H9 (cell line): Measurements from ENCODE around the gene RGR. TPM values are rescaled to one million over a fixed set of nuclear protein-coding genes. Genes with fewer than 3 reads are reported as not detected.

Source experiments
- DNase-seq: peaks from one replicate; pipeline ENCODE4 v3.0.0-alpha.2; 2017
- H2AFZ ChIP-seq: one replicate; pipeline ENCODE4 v1.6.1; 2013; ENCODE audit warnings: mild to moderate bottlenecking, low read length, control low read depth, moderate library complexity
- H2AK5ac ChIP-seq: 2 replicates; pipeline ENCODE4 v1.6.1; 2013; ENCODE audit warnings: low read length, control low read depth, mixed read lengths; ENCODE audit not compliant: insufficient read length
- H2BK120ac ChIP-seq: one replicate; pipeline ENCODE4 v1.6.1; 2013; ENCODE audit warnings: low read depth, mild to moderate bottlenecking, low read length, control low read depth, inconsistent platforms; ENCODE audit not compliant: poor library complexity, severe bottlenecking
- H2BK12ac ChIP-seq: 2 replicates; pipeline ENCODE4 v1.6.1; 2013; ENCODE audit warnings: low read length, control low read depth, mixed read lengths, low read depth; ENCODE audit not compliant: insufficient read length
- H2BK15ac ChIP-seq: 2 replicates; pipeline ENCODE4 v1.6.1; 2013; ENCODE audit warnings: low read depth, low read length, control low read depth
- H2BK20ac ChIP-seq: one replicate; pipeline ENCODE4 v1.6.1; 2013; ENCODE audit warnings: low read depth, mild to moderate bottlenecking, low read length, control low read depth, inconsistent platforms; ENCODE audit not compliant: poor library complexity, severe bottlenecking
- H2BK5ac ChIP-seq: 2 replicates; pipeline ENCODE4 v1.6.1; 2013; ENCODE audit warnings: low read length, control low read depth, mixed read lengths; ENCODE audit not compliant: insufficient read length
- H3K14ac ChIP-seq: 2 replicates; pipeline ENCODE4 v1.6.1; 2013; ENCODE audit warnings: low read length, control low read depth; ENCODE audit not compliant: insufficient read depth
- H3K18ac ChIP-seq: 2 replicates; pipeline ENCODE4 v1.6.1; 2013; ENCODE audit warnings: low read depth, mild to moderate bottlenecking, mixed read lengths, low read length, control low read depth; ENCODE audit not compliant: insufficient read length
- H3K23ac ChIP-seq: 2 replicates; pipeline ENCODE4 v1.6.1; 2013; ENCODE audit warnings: low read length, control low read depth, mixed read lengths, low read depth; ENCODE audit not compliant: insufficient read length
- H3K23me2 ChIP-seq: 2 replicates; pipeline ENCODE4 v1.6.1; 2013; ENCODE audit warnings: low read depth, mild to moderate bottlenecking, mixed read lengths, low read length, control low read depth; ENCODE audit not compliant: insufficient read length, poor library complexity, severe bottlenecking
- H3K27ac ChIP-seq: 2 replicates; pipeline ENCODE4 v1.5.1; 2013; ENCODE audit warnings: low read length, control low read depth, mixed read lengths, low read depth; ENCODE audit not compliant: insufficient read length
- H3K27me3 ChIP-seq: 2 replicates; pipeline ENCODE4 v1.6.1; 2013; ENCODE audit warnings: low read length, control low read depth, inconsistent platforms; ENCODE audit not compliant: insufficient read depth
- H3K4ac ChIP-seq: 2 replicates; pipeline ENCODE4 v1.6.1; 2013; ENCODE audit warnings: low read depth, mild to moderate bottlenecking, control low read depth, inconsistent platforms, low read length, moderate library complexity
- H3K4me1 ChIP-seq: 2 replicates; pipeline ENCODE4 v1.6.1; 2013; ENCODE audit warnings: low read length, control low read depth, inconsistent platforms; ENCODE audit not compliant: insufficient read depth
- H3K4me2 ChIP-seq: 2 replicates; pipeline ENCODE4 v1.6.1; 2013; ENCODE audit warnings: low read length, control low read depth, mixed read lengths; ENCODE audit not compliant: insufficient read length, insufficient read depth
- H3K56ac ChIP-seq: 2 replicates; pipeline ENCODE4 v1.6.1; 2013; ENCODE audit warnings: low read depth, mild to moderate bottlenecking, mixed read lengths, low read length, control low read depth; ENCODE audit not compliant: insufficient read length
- H3K79me1 ChIP-seq: 2 replicates; pipeline ENCODE4 v1.6.1; 2013; ENCODE audit warnings: low read depth, mild to moderate bottlenecking, moderate library complexity, low read length, control low read depth, inconsistent platforms; ENCODE audit not compliant: insufficient read depth, poor library complexity, severe bottlenecking
- H3K79me2 ChIP-seq: 2 replicates; pipeline ENCODE4 v1.6.1; 2013; ENCODE audit warnings: low read length, control low read depth, inconsistent platforms; ENCODE audit not compliant: insufficient read depth
- H3K9ac ChIP-seq: 2 replicates; pipeline ENCODE4 v1.6.1; 2013; ENCODE audit warnings: low read length, control low read depth, mixed read lengths; ENCODE audit not compliant: insufficient read length; ENCODE audit errors: extremely low read depth
- H3K9me3 ChIP-seq: one replicate; pipeline ENCODE4 v1.6.1; 2013; ENCODE audit warnings: low read depth, low read length, inconsistent platforms; ENCODE audit not compliant: control insufficient read depth
- H3T11ph ChIP-seq: one replicate; pipeline ENCODE4 v1.6.1; 2013; ENCODE audit warnings: mild to moderate bottlenecking, low read length, control low read depth, inconsistent platforms
- H4K20me1 ChIP-seq: one replicate; pipeline ENCODE4 v1.6.1; 2013; ENCODE audit not compliant: control insufficient read depth, insufficient read length, insufficient read depth
- H4K5ac ChIP-seq: 2 replicates; pipeline ENCODE4 v1.6.1; 2013; ENCODE audit warnings: low read depth, mild to moderate bottlenecking, mixed read lengths, low read length, control low read depth; ENCODE audit not compliant: insufficient read length
- H4K8ac ChIP-seq: replicated peaks from 2 replicates; pipeline ENCODE4 v1.6.1; 2013; ENCODE audit warnings: low read length, control low read depth, mixed read lengths, low read depth; ENCODE audit not compliant: insufficient read length
- H4K91ac ChIP-seq: 2 replicates; pipeline ENCODE4 v1.6.1; 2013; ENCODE audit warnings: low read depth, mild to moderate bottlenecking, moderate library complexity, mixed read lengths, low read length, control low read depth; ENCODE audit not compliant: insufficient read length
- H3K27ac Mint-ChIP-seq, 3 experiments: 2 replicates in 2 of 3; 3 replicates in 1 of 3; pipeline ENCODE4 v1.8.0; 2020 to 2021; ENCODE audit warnings: mixed read lengths in 3 of 3, mild to moderate bottlenecking in 1 of 3, moderate library complexity in 1 of 3
- H3K27me3 Mint-ChIP-seq: 2 replicates; pipeline ENCODE4 v1.8.0; 2021; ENCODE audit warnings: low read depth, mild to moderate bottlenecking, moderate library complexity, mixed read lengths
- H3K36me3 Mint-ChIP-seq, 3 experiments: 2 replicates in 2 of 3; 3 replicates in 1 of 3; pipeline ENCODE4 v1.8.0; 2020 to 2021; ENCODE audit warnings: low read depth in 3 of 3, mixed read lengths in 3 of 3; ENCODE audit not compliant: insufficient read depth in 1 of 3
- H3K4me1 Mint-ChIP-seq, 2 experiments: 2 replicates each; pipeline ENCODE4 v1.8.0; 2020; ENCODE audit warnings: mixed read lengths in 2 of 2
- H3K4me3 Mint-ChIP-seq, 2 experiments: 2 replicates in 1 of 2; 3 replicates in 1 of 2; pipeline ENCODE4 v1.8.0; 2020 to 2021; ENCODE audit warnings: mild to moderate bottlenecking in 2 of 2, mixed read lengths in 2 of 2, moderate library complexity in 1 of 2
- H3K9me3 Mint-ChIP-seq, 2 experiments: 2 replicates in 1 of 2; 3 replicates in 1 of 2; pipeline ENCODE4 v1.8.0; 2020; ENCODE audit warnings: mild to moderate bottlenecking in 2 of 2, mixed read lengths in 2 of 2, moderate library complexity in 1 of 2
- WGBS: extraction: QIAGEN DNeasy Blood & Tissue Kit; methylation state at CpG from one replicate; pipeline ENCODE4 v1.1.7; 2013; ENCODE audit warnings: missing lambda C conversion rate, low lambda C conversion rate, mixed read lengths; ENCODE audit not compliant: insufficient read length; ENCODE audit errors: extremely low coverage; 5-methylcytosine and 5-hydroxymethylcytosine counted together
- total RNA-seq: library from RNA; stranded (reverse); gene quantifications from 2 replicates; pipeline ENCODE4 v1.2.1, GENCODE V29; 2021
- TF ChIP-seq, protein P1 (sequence below): fragments of 200-600 bp; sonication (generic); conservative IDR thresholded peaks from 3 replicates; pipeline ENCODE4 v1.8.0; 2021; ENCODE audit warnings: antibody characterized with exemption, mild to moderate bottlenecking

The RGR gene
- total RNA-seq, 1 experiment from 2014 or later, result not detected

DNA sequence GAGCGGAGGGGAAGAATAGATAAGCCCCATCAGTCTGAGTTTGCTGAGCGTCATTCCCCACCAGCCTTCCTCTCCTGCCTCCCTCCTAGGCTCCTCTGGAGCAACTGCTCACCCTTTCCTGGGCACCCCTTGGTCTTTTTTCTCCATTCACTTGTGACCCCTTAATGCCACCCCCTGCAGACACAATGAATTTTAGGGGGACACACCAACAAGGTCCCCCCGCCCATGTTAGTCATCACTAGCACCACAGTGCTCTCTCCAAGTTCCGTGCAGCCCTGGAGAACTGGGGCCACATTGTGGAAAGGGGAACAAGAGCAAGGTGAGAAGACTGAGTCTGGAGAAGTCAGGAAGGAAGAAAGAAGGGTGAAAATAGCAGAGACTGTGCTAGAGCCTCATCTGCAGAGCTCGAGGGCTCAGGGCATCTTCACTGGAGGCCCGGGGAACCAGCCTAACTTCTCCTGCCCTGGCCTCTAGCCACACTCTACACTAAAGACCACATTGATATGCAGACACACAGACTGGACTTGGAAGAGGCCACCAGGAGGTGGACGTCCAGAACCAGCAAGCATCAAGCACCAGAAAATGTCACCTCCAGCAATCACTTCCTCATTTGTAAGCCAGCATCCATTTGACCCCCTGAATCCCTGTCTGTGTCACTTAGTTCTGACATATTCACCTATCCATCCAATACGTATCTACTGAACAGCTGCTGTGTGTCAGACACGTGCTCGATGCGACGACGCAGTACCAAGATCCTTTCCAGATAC is 17.5 kb downstream of the RGR start:
- TF ChIP-seq, protein P1, sequence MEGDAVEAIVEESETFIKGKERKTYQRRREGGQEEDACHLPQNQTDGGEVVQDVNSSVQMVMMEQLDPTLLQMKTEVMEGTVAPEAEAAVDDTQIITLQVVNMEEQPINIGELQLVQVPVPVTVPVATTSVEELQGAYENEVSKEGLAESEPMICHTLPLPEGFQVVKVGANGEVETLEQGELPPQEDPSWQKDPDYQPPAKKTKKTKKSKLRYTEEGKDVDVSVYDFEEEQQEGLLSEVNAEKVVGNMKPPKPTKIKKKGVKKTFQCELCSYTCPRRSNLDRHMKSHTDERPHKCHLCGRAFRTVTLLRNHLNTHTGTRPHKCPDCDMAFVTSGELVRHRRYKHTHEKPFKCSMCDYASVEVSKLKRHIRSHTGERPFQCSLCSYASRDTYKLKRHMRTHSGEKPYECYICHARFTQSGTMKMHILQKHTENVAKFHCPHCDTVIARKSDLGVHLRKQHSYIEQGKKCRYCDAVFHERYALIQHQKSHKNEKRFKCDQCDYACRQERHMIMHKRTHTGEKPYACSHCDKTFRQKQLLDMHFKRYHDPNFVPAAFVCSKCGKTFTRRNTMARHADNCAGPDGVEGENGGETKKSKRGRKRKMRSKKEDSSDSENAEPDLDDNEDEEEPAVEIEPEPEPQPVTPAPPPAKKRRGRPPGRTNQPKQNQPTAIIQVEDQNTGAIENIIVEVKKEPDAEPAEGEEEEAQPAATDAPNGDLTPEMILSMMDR, result no peak
- H3K14ac ChIP-seq, result no peak overlapping the region
- no peak overlapping the region for H3T11ph ChIP-seq
- H3K9ac ChIP-seq, result no peak overlapping the region
- H4K20me1 ChIP-seq, result no peaks in the 10 kb centered on the region
- no peaks in the 10 kb centered on the region for H3K79me1 ChIP-seq
- no peaks in the 10 kb centered on the region for H3K23me2 ChIP-seq
- H3K27ac ChIP-seq, result no peak overlapping the region
- H3K4me1 Mint-ChIP-seq, result peaks cover 10 to 13% of the 10 kb centered on the region in 2 experiments
- no peaks in the 10 kb centered on the region for H3K4me1 ChIP-seq
- no peaks in the 10 kb centered on the region for H3K9me3 ChIP-seq
- no peak overlapping the region for H2BK5ac ChIP-seq
- whole genome bisulfite sequencing, result no CpG with 5 or more reads among the region's 13 CpGs
- H3K27ac Mint-ChIP-seq, result no peak overlapping the region; a peak in 1 of 7 replicates
- no peak overlapping the region for H2BK12ac ChIP-seq
- H3K23ac ChIP-seq, result no peak overlapping the region
- H3K27me3 ChIP-seq, result no peaks in the 10 kb centered on the region
- H3K4me3 Mint-ChIP-seq, result no peak overlapping the region; a peak in 1 of 5 replicates
- no peak overlapping the region for H2BK120ac ChIP-seq
- no peak overlapping the region for H3K56ac ChIP-seq
- no peaks in the 10 kb centered on the region for H3K9me3 Mint-ChIP-seq
- no peak overlapping the region for H2BK20ac ChIP-seq
- no peak overlapping the region for H2AFZ ChIP-seq
- no peak overlapping the region for H4K5ac ChIP-seq
- no peak overlapping the region for H2AK5ac ChIP-seq
- no peak overlapping the region for H4K8ac ChIP-seq
- H3K27me3 Mint-ChIP-seq, result peaks cover 4% of the 10 kb centered on the region
- H4K91ac ChIP-seq, result no peak overlapping the region
- H3K36me3 Mint-ChIP-seq, result no peaks in the 10 kb centered on the region; a peak in 1 of 7 replicates
- no peak overlapping the region for H3K18ac ChIP-seq
- H2BK15ac ChIP-seq, result no peak overlapping the region
- no peak for DNase-seq
- no peak overlapping the region for H3K4me2 ChIP-seq
- H3K4ac ChIP-seq, result no peak overlapping the region
- no peaks in the 10 kb centered on the region for H3K79me2 ChIP-seq
